Measurements from ENCODE around the gene ZFYVE28. TPM values are rescaled to one million over a fixed set of nuclear protein-coding genes. Genes with fewer than 3 reads are reported as not detected.

The ZFYVE28 gene
- total and polyA plus RNA-seq, 2 donors (not counting 1 experiment from before 2014, with no cell fraction given) = 5.8 to 12.1 TPM

DNA sequence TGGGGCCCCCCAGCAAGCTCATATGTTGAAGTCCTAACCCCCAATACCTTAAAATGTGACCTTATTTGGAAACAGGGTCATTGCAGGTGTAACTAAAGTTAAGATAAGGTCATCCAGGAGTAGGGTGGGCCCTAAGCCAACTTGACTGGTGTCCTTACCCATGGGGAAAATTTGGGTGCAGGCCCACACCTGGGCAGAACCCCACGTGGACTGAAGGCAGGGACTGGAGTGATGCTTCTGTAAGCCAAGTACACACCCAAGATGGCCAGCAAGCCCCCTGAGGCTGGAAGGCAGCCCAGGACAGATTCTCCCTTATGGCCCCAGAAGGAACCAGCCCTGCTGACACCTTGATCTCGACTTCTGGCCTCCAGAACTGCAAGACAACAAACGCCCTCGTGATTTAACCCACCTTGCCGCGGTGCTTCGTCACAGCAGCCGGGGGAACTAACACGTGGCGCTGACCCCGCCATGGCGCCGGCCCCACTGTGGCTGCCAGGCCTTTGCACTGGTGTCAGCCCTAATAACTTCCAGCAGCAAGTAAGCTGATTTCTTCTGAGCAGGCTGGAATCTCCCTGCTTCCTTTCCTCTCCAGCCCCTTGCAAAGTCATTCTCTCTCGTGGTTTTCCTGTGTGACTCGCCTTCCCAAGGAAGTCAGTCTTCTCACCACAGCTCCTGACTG, 133.4 kb downstream of the ZFYVE28 start:
- ChIA-PET CTCF (no interaction called here), POLR2A (no interaction called here)
- ATAC-seq (ENCODE audit: low read depth) = no peak
- Histone ChIP-seq H3K79me2 (ENCODE audit: control insufficient read depth, insufficient read depth, low read length) (no peaks in the 10 kb centered on the region), H3K27me3 (replicated peaks in 1 of 4; ENCODE audit: control extremely low read depth in 1 of 4, control insufficient read depth in 3 of 4, insufficient read depth in 4 of 4, low read length in 3 of 4) (peaks cover 0 to 4% (median 0%) of the 10 kb centered on the region in 4 experiments), H3K9ac (ENCODE audit: low read length) (no peak overlapping the region), H2AFZ (ENCODE audit: insufficient read depth, low read depth, low read length, poor library complexity, severe bottlenecking) (no peak overlapping the region), H3K27ac (ENCODE audit: low read length in 2 of 2) (no peak overlapping the region), H3K4me2 (replicated peaks; ENCODE audit: low read depth, low read length, poor library complexity, severe bottlenecking) (no peak overlapping the region), H3K4me3 (ENCODE audit: control extremely low read depth in 1 of 5, extremely low read depth in 1 of 5, insufficient read depth in 1 of 5, low read depth in 2 of 5, low read length in 4 of 5) (no peak overlapping the region), H3K9me3 (ENCODE audit: control extremely low read depth in 1 of 3, control insufficient read depth in 2 of 3, insufficient read depth in 1 of 3, low read length in 2 of 3) (no peaks in the 10 kb centered on the region), H3K4me1 (ENCODE audit: control insufficient read depth in 2 of 2, insufficient read depth in 2 of 2, low read length in 2 of 2) (peaks cover 24% of the 10 kb centered on the region in 2 donors), H3K36me3 (replicated peaks in 1 of 2; ENCODE audit: control extremely low read depth in 1 of 2, control insufficient read depth in 1 of 2, extremely low read depth in 1 of 2, insufficient read depth in 2 of 2, low read length in 1 of 2) (no peaks in the 10 kb centered on the region), H4K20me1 (ENCODE audit: control insufficient read depth, insufficient read depth, low read length, poor library complexity, severe bottlenecking) (no peaks in the 10 kb centered on the region)
- Mint-ChIP-seq H3K9me3 (ENCODE audit: insufficient read depth) (no peaks in the 10 kb centered on the region), H3K27me3 (no peaks in the 10 kb centered on the region), H3K4me1 (peaks cover 34% of the 10 kb centered on the region), H3K27ac (peak overlapping the region; percentile 46), H3K4me3 (no peak overlapping the region)
- no peak for DNase-seq
- 84% methylated on average over 15 of the region's 15 CpGs for WGBS (ENCODE audit: insufficient coverage)
- TF ChIP-seq, protein P1, sequence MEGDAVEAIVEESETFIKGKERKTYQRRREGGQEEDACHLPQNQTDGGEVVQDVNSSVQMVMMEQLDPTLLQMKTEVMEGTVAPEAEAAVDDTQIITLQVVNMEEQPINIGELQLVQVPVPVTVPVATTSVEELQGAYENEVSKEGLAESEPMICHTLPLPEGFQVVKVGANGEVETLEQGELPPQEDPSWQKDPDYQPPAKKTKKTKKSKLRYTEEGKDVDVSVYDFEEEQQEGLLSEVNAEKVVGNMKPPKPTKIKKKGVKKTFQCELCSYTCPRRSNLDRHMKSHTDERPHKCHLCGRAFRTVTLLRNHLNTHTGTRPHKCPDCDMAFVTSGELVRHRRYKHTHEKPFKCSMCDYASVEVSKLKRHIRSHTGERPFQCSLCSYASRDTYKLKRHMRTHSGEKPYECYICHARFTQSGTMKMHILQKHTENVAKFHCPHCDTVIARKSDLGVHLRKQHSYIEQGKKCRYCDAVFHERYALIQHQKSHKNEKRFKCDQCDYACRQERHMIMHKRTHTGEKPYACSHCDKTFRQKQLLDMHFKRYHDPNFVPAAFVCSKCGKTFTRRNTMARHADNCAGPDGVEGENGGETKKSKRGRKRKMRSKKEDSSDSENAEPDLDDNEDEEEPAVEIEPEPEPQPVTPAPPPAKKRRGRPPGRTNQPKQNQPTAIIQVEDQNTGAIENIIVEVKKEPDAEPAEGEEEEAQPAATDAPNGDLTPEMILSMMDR (IDR thresholded peaks at IDR 0.05) = no peak
- no peak for TF ChIP-seq EZH2 (IDR thresholded peaks at IDR 0.05; ENCODE audit: borderline replicate concordance, insufficient read depth, low read depth, low read length, poor library complexity, severe bottlenecking)
- intact Hi-C loops (cut with micrococcal nuclease) = loop anchor here (5.0 kb wide), 3 partner anchors 42 to 182 kb away; partner anchors contain the start of gene RNF4

DNA sequence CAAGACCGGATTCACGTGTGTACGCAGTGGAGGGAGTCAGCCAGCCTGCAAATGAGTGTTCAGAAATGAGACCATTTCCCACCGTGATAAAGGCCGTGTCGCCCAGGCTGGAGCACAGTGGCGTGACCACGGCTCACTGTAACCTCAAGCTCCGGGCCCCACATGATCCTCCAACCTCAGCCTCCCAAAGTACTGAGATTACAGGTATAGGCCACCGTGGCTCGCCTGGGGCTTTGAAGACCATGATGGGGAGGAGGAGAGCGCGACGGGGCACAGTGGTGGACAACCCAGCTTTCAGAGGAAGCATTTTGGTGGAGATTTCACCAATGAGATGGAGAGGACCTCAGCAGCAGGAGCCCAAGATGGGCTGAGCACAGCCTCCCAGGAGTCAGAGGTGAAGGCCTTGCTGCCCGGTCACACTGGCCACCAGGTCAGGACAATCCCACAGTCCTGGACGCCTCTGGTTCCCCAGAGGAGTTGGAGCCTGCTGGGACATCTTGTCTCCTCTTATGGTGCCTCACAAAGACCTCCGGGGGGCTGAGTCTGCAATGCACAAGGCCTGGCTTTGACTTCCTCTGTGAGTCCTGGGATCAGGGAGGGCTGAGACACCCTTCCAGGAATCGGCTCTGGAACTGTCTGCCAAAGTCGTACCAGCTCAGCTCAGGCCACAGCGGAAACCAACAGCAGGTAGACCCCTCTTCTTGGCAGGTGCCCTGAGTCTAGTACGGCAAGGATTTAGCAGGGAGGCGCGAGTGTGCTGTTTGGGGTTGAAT, 134.1 kb downstream of the ZFYVE28 start:
- H3K27ac ChIP-seq (ENCODE audit: low read length in 2 of 2) = no peak overlapping the region
- no peaks in the 10 kb centered on the region for H3K9me3 Mint-ChIP-seq (ENCODE audit: insufficient read depth)
- intact Hi-C loops (cut with micrococcal nuclease) = loop anchor here (5.0 kb wide), 3 partner anchors 43 to 183 kb away; partner anchors contain the start of gene RNF4
- H3K27ac Mint-ChIP-seq = peak overlapping the region; percentile 37
- 96% methylated on average over 18 of the region's 23 CpGs for WGBS (ENCODE audit: insufficient coverage)
- no peak overlapping the region for H3K4me3 ChIP-seq (ENCODE audit: control extremely low read depth in 1 of 5, extremely low read depth in 1 of 5, insufficient read depth in 1 of 5, low read depth in 2 of 5, low read length in 4 of 5)
- no peaks in the 10 kb centered on the region for H3K27me3 Mint-ChIP-seq
- TF ChIP-seq, protein P1 (IDR thresholded peaks at IDR 0.05) = no peak
- TF ChIP-seq EZH2 (IDR thresholded peaks at IDR 0.05; ENCODE audit: borderline replicate concordance, insufficient read depth, low read depth, low read length, poor library complexity, severe bottlenecking) = no peak
- H3K9ac ChIP-seq (ENCODE audit: low read length) = no peak overlapping the region
- POLR2A ChIA-PET = no interaction called here
- no peaks in the 10 kb centered on the region for H3K9me3 ChIP-seq (ENCODE audit: control extremely low read depth in 1 of 3, control insufficient read depth in 2 of 3, insufficient read depth in 1 of 3, low read length in 2 of 3)
- DNase-seq (no peak), ATAC-seq (ENCODE audit: low read depth) (no peak)
- peaks cover 0 to 4% (median 0%) of the 10 kb centered on the region in 4 experiments for H3K27me3 ChIP-seq (replicated peaks in 1 of 4; ENCODE audit: control extremely low read depth in 1 of 4, control insufficient read depth in 3 of 4, insufficient read depth in 4 of 4, low read length in 3 of 4)
- no peaks in the 10 kb centered on the region for H3K36me3 ChIP-seq (replicated peaks in 1 of 2; ENCODE audit: control extremely low read depth in 1 of 2, control insufficient read depth in 1 of 2, extremely low read depth in 1 of 2, insufficient read depth in 2 of 2, low read length in 1 of 2)
- peaks cover 18 to 21% of the 10 kb centered on the region in 2 donors for H3K4me1 ChIP-seq (ENCODE audit: control insufficient read depth in 2 of 2, insufficient read depth in 2 of 2, low read length in 2 of 2)
- H3K4me3 Mint-ChIP-seq = no peak overlapping the region
- H3K4me1 Mint-ChIP-seq = peaks cover 33% of the 10 kb centered on the region
- CTCF ChIA-PET = no interaction called here
- H3K4me2 ChIP-seq (replicated peaks; ENCODE audit: low read depth, low read length, poor library complexity, severe bottlenecking) = no peak overlapping the region
- H3K79me2 ChIP-seq (ENCODE audit: control insufficient read depth, insufficient read depth, low read length) = no peaks in the 10 kb centered on the region
- H2AFZ ChIP-seq (ENCODE audit: insufficient read depth, low read depth, low read length, poor library complexity, severe bottlenecking) = no peak overlapping the region
- no peaks in the 10 kb centered on the region for H4K20me1 ChIP-seq (ENCODE audit: control insufficient read depth, insufficient read depth, low read length, poor library complexity, severe bottlenecking)

All from B cell (primary cell).